Testis (tissue), 2 donors: Measurements from ENCODE around the gene RETREG3.

ENCODE experiments used
- CTCF ChIP-seq, 3 experiments: fragments of 450-650 bp in 2 of 3; fragments of 200-600 bp in 1 of 3; sonication (generic) in 1 of 3; IDR thresholded peaks; one replicate each; pipeline ENCODE4 v1.5.1; 2016 to 2019; ENCODE audit warnings: antibody characterized with exemption in 3 of 3, mild to moderate bottlenecking in 2 of 3, moderate library complexity in 1 of 3
- POLR2A ChIP-seq: fragments of 450-650 bp; IDR thresholded peaks from one replicate; pipeline ENCODE4 v1.6.1; 2017; ENCODE audit warnings: antibody characterized with exemption, mild to moderate bottlenecking, moderate library complexity

- TF ChIP-seq CTCF (IDR thresholded peaks at IDR 0.05) (no peak), POLR2A (no peak)
Observed at GRCh38 chr17:42536372-42537155, 72.6 kb downstream of the RETREG3 start.
